IMR-90 (cell line): ENCODE data around the gene AKR1E2. TPM values are rescaled to one million over a fixed set of nuclear protein-coding genes. Genes with fewer than 3 reads are reported as not detected.

Experiments used
- ATAC-seq: fragments of 200-7000 bp; cut with Tn5 transposase; 2 replicates; pipeline ENCODE4 v1.9.1; 2020; ENCODE audit warnings: low read depth, mild to moderate bottlenecking, moderate library complexity
- BruUV-seq: library from RNA; stranded (reverse); fragments of 400-500 nt; replicated peaks from 2 replicates; lab custom pipeline; 2021; lab: Mats Ljungman, UMichigan
- CTCF ChIA-PET: fragments of 300-600 bp; formaldehyde crosslinking; extraction: SDS; loops from one replicate; lab custom pipeline; 2021; ENCODE audit warnings: antibody characterized with exemption; lab: Yijun Ruan, JAX
- POLR2A ChIA-PET: fragments of 300-600 bp; sonication (Branson Sonifier 250); formaldehyde crosslinking; loops from one replicate; lab custom pipeline; 2022; ENCODE audit warnings: antibody characterized with exemption; ENCODE audit not compliant: unreplicated experiment; lab: Charles Lee
- DNase-seq: peaks from one replicate; pipeline ENCODE4 v3.0.0; 2013
- H2AFZ ChIP-seq: replicated peaks from 2 replicates; pipeline ENCODE3; 2013; ENCODE audit warnings: low read length, mild to moderate bottlenecking; ENCODE audit not compliant: poor library complexity
- H2AK5ac ChIP-seq: 2 replicates; pipeline ENCODE4 v1.6.1; 2013; ENCODE audit warnings: low read depth, low read length, inconsistent platforms
- H2AK9ac ChIP-seq: replicated peaks from 2 replicates; pipeline ENCODE3; 2013; ENCODE audit warnings: mild to moderate bottlenecking, low read depth, low read length, moderate library complexity; ENCODE audit not compliant: poor library complexity
- H2BK120ac ChIP-seq: 2 replicates; pipeline ENCODE4 v1.6.1; 2013; ENCODE audit warnings: low read depth, low read length, inconsistent platforms
- H2BK15ac ChIP-seq: 3 replicates; pipeline ENCODE4 v1.6.1; 2013; ENCODE audit warnings: low read depth, low read length, inconsistent platforms
- H2BK20ac ChIP-seq: 2 replicates; pipeline ENCODE4 v1.6.1; 2013; ENCODE audit warnings: low read depth, mild to moderate bottlenecking, inconsistent platforms, low read length, moderate library complexity
- H2BK5ac ChIP-seq: 2 replicates; pipeline ENCODE4 v1.6.1; 2013; ENCODE audit warnings: mild to moderate bottlenecking, low read depth, low read length, inconsistent platforms; ENCODE audit not compliant: poor library complexity, severe bottlenecking
- H3K14ac ChIP-seq: replicated peaks from 2 replicates; pipeline ENCODE4 v1.6.1; 2013; ENCODE audit warnings: low read depth, low read length, inconsistent platforms
- H3K18ac ChIP-seq: 2 replicates; pipeline ENCODE4 v1.6.1; 2013; ENCODE audit warnings: low read depth, low read length, control low read depth
- H3K23ac ChIP-seq: 2 replicates; pipeline ENCODE4 v1.6.1; 2013; ENCODE audit warnings: low read depth, low read length, inconsistent platforms
- H3K27ac ChIP-seq: 2 replicates; pipeline ENCODE4 v1.5.1; 2013; ENCODE audit warnings: mild to moderate bottlenecking, control low read depth, low read length; ENCODE audit not compliant: insufficient read depth
- H3K27me3 ChIP-seq: 2 replicates; pipeline ENCODE4 v1.6.1; 2013; ENCODE audit warnings: low read length; ENCODE audit not compliant: control insufficient read depth, insufficient read depth
- H3K36me3 ChIP-seq: 2 replicates; pipeline ENCODE4 v1.6.1; 2013; ENCODE audit warnings: low read length, mixed read lengths; ENCODE audit not compliant: control insufficient read depth, insufficient read depth
- H3K4ac ChIP-seq: 2 replicates; pipeline ENCODE4 v1.6.1; 2013; ENCODE audit warnings: low read depth, low read length, inconsistent platforms
- H3K4me1 ChIP-seq: 2 replicates; pipeline ENCODE4 v1.6.1; 2013; ENCODE audit warnings: low read length, mixed read lengths; ENCODE audit not compliant: control insufficient read depth, insufficient read depth
- H3K4me2 ChIP-seq: 2 replicates; pipeline ENCODE4 v1.6.1; 2013; ENCODE audit warnings: low read depth, mild to moderate bottlenecking, control low read depth, low read length, moderate library complexity
- H3K4me3 ChIP-seq: 2 replicates; pipeline ENCODE4 v1.5.1; 2013; ENCODE audit warnings: low read depth, mild to moderate bottlenecking, control low read depth, low read length, moderate library complexity; ENCODE audit not compliant: insufficient read depth
- H3K56ac ChIP-seq: 2 replicates; pipeline ENCODE4 v1.6.1; 2013; ENCODE audit warnings: low read length, inconsistent platforms; ENCODE audit not compliant: insufficient read depth; ENCODE audit errors: extremely low read depth
- H3K79me1 ChIP-seq, 2 experiments: 2 replicates each; pipeline ENCODE4 v1.6.1; 2013; ENCODE audit warnings: low read length in 2 of 2, inconsistent platforms in 1 of 2, low read depth in 1 of 2
- H3K9ac ChIP-seq: 2 replicates; pipeline ENCODE4 v1.6.1; 2013; ENCODE audit warnings: low read depth, low read length, control low read depth
- H3K9me1 ChIP-seq: 2 replicates; pipeline ENCODE4 v1.6.1; 2013; ENCODE audit warnings: low read length, inconsistent platforms; ENCODE audit not compliant: insufficient read depth
- H3K9me3 ChIP-seq: 2 replicates; pipeline ENCODE4 v1.6.1; 2013; ENCODE audit warnings: low read length; ENCODE audit not compliant: control insufficient read depth, insufficient read depth
- H4K20me1 ChIP-seq: 2 replicates; pipeline ENCODE4 v1.6.1; 2013; ENCODE audit warnings: low read length, inconsistent platforms; ENCODE audit not compliant: insufficient read depth
- H4K5ac ChIP-seq: 2 replicates; pipeline ENCODE4 v1.6.1; 2013; ENCODE audit warnings: mild to moderate bottlenecking, low read depth, low read length, control low read depth
- H4K8ac ChIP-seq, 2 experiments: 2 replicates each; pipeline ENCODE4 v1.6.1; 2013; ENCODE audit warnings: low read depth in 2 of 2, low read length in 2 of 2, control low read depth in 1 of 2, inconsistent platforms in 1 of 2
- H4K91ac ChIP-seq: 2 replicates; pipeline ENCODE4 v1.6.1; 2013; ENCODE audit warnings: low read depth, low read length, inconsistent platforms; ENCODE audit not compliant: insufficient read depth
- POLR2A ChIP-seq: IDR thresholded peaks from 2 replicates; pipeline ENCODE4 v1.6.1; 2012; ENCODE audit warnings: mild to moderate bottlenecking, low read depth, low read length
- WGBS, 2 experiments: methylation state at CpG; one replicate each; pipeline versions ENCODE4 v1.1.5 to v1.1.7; 2013; ENCODE audit warnings: missing lambda C conversion rate in 2 of 2; ENCODE audit not compliant: insufficient read length in 1 of 2; ENCODE audit errors: extremely low coverage in 2 of 2; 5-methylcytosine and 5-hydroxymethylcytosine counted together
- dilution Hi-C: fragments of 300-500 bp; cut with HindIII; formaldehyde crosslinking; loops from one replicate; pipeline ENCODE4 v1.14.3; 2018; ENCODE audit warnings: low sequenced_read_pairs; ENCODE audit not compliant: unreplicated experiment
- in situ Hi-C: fragments of 300-500 bp; cut with MboI; formaldehyde crosslinking; loops from 3 replicates; pipeline ENCODE4 v1.14.3; 2019; ENCODE audit warnings: low sequenced_read_pairs, inconsistent platforms, mixed read lengths
- intact Hi-C: fragments of 100-400 bp; cut with micrococcal nuclease; formaldehyde crosslinking; loops from 2 replicates; pipeline ENCODE4 v1.10.0; 2022
- polyA plus RNA-seq, 3 experiments: library from polyadenylated mRNA; depleted of rRNA; stranded (reverse); fragments of >200 nt; gene quantifications; 2 replicates each; pipeline ENCODE4 v1.2.3, GENCODE V29; 2012; ENCODE audit warnings: low replicate concordance in 1 of 3
- total RNA-seq: library from RNA; depleted of rRNA; stranded (reverse); fragments of >200 nt; gene quantifications from 2 replicates; pipeline ENCODE4 v1.2.3, GENCODE V29; 2012; rRNA removed
- TF ChIP-seq, protein P1 (sequence below): fragments of 150-350 bp; IDR thresholded peaks from 2 replicates; pipeline ENCODE4 v1.6.1; 2017; ENCODE audit warnings: mild to moderate bottlenecking, antibody characterized with exemption, low read length, low read depth

AKR1E2 gene
- total and polyA plus RNA-seq, 2 of the 4 experiments (the other 2 are of a cell fraction), result 1.2 to 3.4 TPM

GRCh38 chr10:4894335-4894734, 68.3 kb downstream of the AKR1E2 start:
- H2AK5ac ChIP-seq, result no peak overlapping the region
- DNase-seq (no peak), ATAC-seq (no peak)
- ChIA-PET CTCF (no interaction called here), POLR2A (no interaction called here)
- no peak overlapping the region for H2BK15ac ChIP-seq
- H3K9ac ChIP-seq, result no peak overlapping the region
- H4K5ac ChIP-seq, result no peak overlapping the region
- no peak overlapping the region for H4K8ac ChIP-seq
- H3K23ac ChIP-seq, result no peak overlapping the region
- H4K20me1 ChIP-seq, result no peaks in the 10 kb centered on the region
- dilution Hi-C loops, result no loop called here
- no peak overlapping the region for H2AK9ac ChIP-seq
- H3K4me1 ChIP-seq, result no peaks in the 10 kb centered on the region
- no peak overlapping the region for H3K14ac ChIP-seq
- TF ChIP-seq, protein P1, sequence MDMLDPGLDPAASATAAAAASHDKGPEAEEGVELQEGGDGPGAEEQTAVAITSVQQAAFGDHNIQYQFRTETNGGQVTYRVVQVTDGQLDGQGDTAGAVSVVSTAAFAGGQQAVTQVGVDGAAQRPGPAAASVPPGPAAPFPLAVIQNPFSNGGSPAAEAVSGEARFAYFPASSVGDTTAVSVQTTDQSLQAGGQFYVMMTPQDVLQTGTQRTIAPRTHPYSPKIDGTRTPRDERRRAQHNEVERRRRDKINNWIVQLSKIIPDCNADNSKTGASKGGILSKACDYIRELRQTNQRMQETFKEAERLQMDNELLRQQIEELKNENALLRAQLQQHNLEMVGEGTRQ, result no peak
- TF ChIP-seq POLR2A, result no peak
- H3K79me1 ChIP-seq, result no peaks in the 10 kb centered on the region
- BruUV-seq, result no TSS peak
- H3K36me3 ChIP-seq, result no peaks in the 10 kb centered on the region
- no peaks in the 10 kb centered on the region for H3K9me1 ChIP-seq
- no peak overlapping the region for H3K56ac ChIP-seq
- H3K18ac ChIP-seq, result no peak overlapping the region
- H3K4me2 ChIP-seq, result no peak overlapping the region
- H4K91ac ChIP-seq, result no peak overlapping the region
- in situ Hi-C loops, result no loop called here
- H2BK5ac ChIP-seq, result no peak overlapping the region
- H3K27ac ChIP-seq, result no peak overlapping the region
- intact Hi-C loops, result no loop called here
- H3K27me3 ChIP-seq, result no peaks in the 10 kb centered on the region
- no peaks in the 10 kb centered on the region for H3K9me3 ChIP-seq
- H2BK120ac ChIP-seq, result no peak overlapping the region
- H2BK20ac ChIP-seq, result no peak overlapping the region
- no CpG with 5 or more reads among the region's 2 CpGs for WGBS, 2 experiments
- H3K4me3 ChIP-seq, result no peak overlapping the region
- no peak overlapping the region for H3K4ac ChIP-seq
- H2AFZ ChIP-seq, result no peak overlapping the region

Other genes with a start within 250 kb of the AKR1E2 start
- 3.6 and 5.0 TPM in 2 replicates for gene AKR1C1, start 137.2 kb downstream of the AKR1E2 start, total RNA-seq
- gene AKR1C1, start 137.2 kb downstream of the AKR1E2 start, polyA plus RNA-seq (2012; rRNA removed), result 3.8 and 5.4 TPM in 2 replicates
- gene AKR1C2, start 177.7 kb downstream of the AKR1E2 start, total RNA-seq, result 0.28 and 0.36 TPM in 2 replicates
- gene AKR1C2, start 177.7 kb downstream of the AKR1E2 start, polyA plus RNA-seq (2012; rRNA removed), result 0.99 and 1.0 TPM in 2 replicates